ENCODE results near the gene VCAM1. TPM values are rescaled to one million over a fixed set of nuclear protein-coding genes. Genes with fewer than 3 reads are reported as not detected.

Gene VCAM1
- polyA plus RNA-seq, 2 donors, result 0.47 to 0.68 TPM

GRCh38 chr1:100746542-100746932 lies 27.0 kb downstream of the VCAM1 start:
- Histone ChIP-seq H3K27me3 (ENCODE audit: control insufficient read depth in 1 of 2, insufficient read depth in 2 of 2, low read length in 2 of 2) (no peaks in the 10 kb centered on the region), H3K27ac (ENCODE audit: low read depth in 2 of 2, low read length in 1 of 2) (no peak overlapping the region), H3K36me3 (ENCODE audit: control insufficient read depth in 2 of 2, insufficient read depth in 2 of 2, low read length in 1 of 2) (no peaks in the 10 kb centered on the region), H3K4me3 (ENCODE audit: low read depth in 1 of 2, low read length in 2 of 2) (no peak overlapping the region), H3K4me1 (ENCODE audit: control insufficient read depth in 2 of 2, insufficient read depth in 2 of 2, low read length in 1 of 2) (no peaks in the 10 kb centered on the region), H3K9me3 (ENCODE audit: control insufficient read depth in 2 of 2, insufficient read depth in 1 of 2, low read depth in 1 of 2, low read length in 1 of 2) (no peaks in the 10 kb centered on the region)
- 70 to 75% methylated on average over 3 of the region's 3 CpGs for WGBS, 2 donors

- 96 to 97% methylated on average over 2 of the region's 2 CpGs for whole genome bisulfite sequencing, 2 donors
- H3K27ac ChIP-seq (ENCODE audit: low read depth in 2 of 2, low read length in 1 of 2), result no peak overlapping the region
- no peaks in the 10 kb centered on the region for H3K9me3 ChIP-seq (ENCODE audit: control insufficient read depth in 2 of 2, insufficient read depth in 1 of 2, low read depth in 1 of 2, low read length in 1 of 2)
- no peaks in the 10 kb centered on the region for H3K27me3 ChIP-seq (ENCODE audit: control insufficient read depth in 1 of 2, insufficient read depth in 2 of 2, low read length in 2 of 2)
- no peak overlapping the region for H3K4me3 ChIP-seq (ENCODE audit: low read depth in 1 of 2, low read length in 2 of 2)
- no peaks in the 10 kb centered on the region for H3K36me3 ChIP-seq (ENCODE audit: control insufficient read depth in 2 of 2, insufficient read depth in 2 of 2, low read length in 1 of 2)
- H3K4me1 ChIP-seq (ENCODE audit: control insufficient read depth in 2 of 2, insufficient read depth in 2 of 2, low read length in 1 of 2), result no peaks in the 10 kb centered on the region
Observed at GRCh38 chr1:100747771-100748170, 28.2 kb downstream of the VCAM1 start.

GRCh38 chr1:100750005-100750885 lies 30.7 kb downstream of the VCAM1 start:
- no peaks in the 10 kb centered on the region for H3K36me3 ChIP-seq (ENCODE audit: control insufficient read depth in 2 of 2, insufficient read depth in 2 of 2, low read length in 1 of 2)
- no peaks in the 10 kb centered on the region for H3K27me3 ChIP-seq (ENCODE audit: control insufficient read depth in 1 of 2, insufficient read depth in 2 of 2, low read length in 2 of 2)
- no peak overlapping the region for H3K4me3 ChIP-seq (ENCODE audit: low read depth in 1 of 2, low read length in 2 of 2)
- H3K27ac ChIP-seq (ENCODE audit: low read depth in 2 of 2, low read length in 1 of 2), result no peak overlapping the region
- no peaks in the 10 kb centered on the region for H3K9me3 ChIP-seq (ENCODE audit: control insufficient read depth in 2 of 2, insufficient read depth in 1 of 2, low read depth in 1 of 2, low read length in 1 of 2)
- H3K4me1 ChIP-seq (ENCODE audit: control insufficient read depth in 2 of 2, insufficient read depth in 2 of 2, low read length in 1 of 2), result no peaks in the 10 kb centered on the region
- 82 to 89% methylated on average over 9 of the region's 9 CpGs for WGBS, 2 donors

GRCh38 chr1:100752791-100753190 lies 33.2 kb downstream of the VCAM1 start:
- H3K9me3 ChIP-seq (ENCODE audit: control insufficient read depth in 2 of 2, insufficient read depth in 1 of 2, low read depth in 1 of 2, low read length in 1 of 2), result no peaks in the 10 kb centered on the region
- H3K27me3 ChIP-seq (ENCODE audit: control insufficient read depth in 1 of 2, insufficient read depth in 2 of 2, low read length in 2 of 2), result no peaks in the 10 kb centered on the region
- no peak overlapping the region for H3K4me3 ChIP-seq (ENCODE audit: low read depth in 1 of 2, low read length in 2 of 2)
- H3K4me1 ChIP-seq (ENCODE audit: control insufficient read depth in 2 of 2, insufficient read depth in 2 of 2, low read length in 1 of 2), result no peaks in the 10 kb centered on the region
- no peak overlapping the region for H3K27ac ChIP-seq (ENCODE audit: low read depth in 2 of 2, low read length in 1 of 2)
- WGBS, 2 donors, result 87 to 90% methylated on average over 5 of the region's 5 CpGs
- H3K36me3 ChIP-seq (ENCODE audit: control insufficient read depth in 2 of 2, insufficient read depth in 2 of 2, low read length in 1 of 2), result no peaks in the 10 kb centered on the region

- Histone ChIP-seq H3K9me3 (ENCODE audit: control insufficient read depth in 2 of 2, insufficient read depth in 1 of 2, low read depth in 1 of 2, low read length in 1 of 2) (no peaks in the 10 kb centered on the region), H3K4me3 (ENCODE audit: low read depth in 1 of 2, low read length in 2 of 2) (no peak overlapping the region)
- WGBS, 2 donors, result 87 to 90% methylated on average over 4 of the region's 4 CpGs
Observed at GRCh38 chr1:100757946-100758345, 38.4 kb downstream of the VCAM1 start.

GRCh38 chr1:100759188-100759587 lies 39.6 kb downstream of the VCAM1 start:
- Histone ChIP-seq H3K27me3 (ENCODE audit: control insufficient read depth in 1 of 2, insufficient read depth in 2 of 2, low read length in 2 of 2) (no peaks in the 10 kb centered on the region), H3K9me3 (ENCODE audit: control insufficient read depth in 2 of 2, insufficient read depth in 1 of 2, low read depth in 1 of 2, low read length in 1 of 2) (no peaks in the 10 kb centered on the region), H3K4me1 (ENCODE audit: control insufficient read depth in 2 of 2, insufficient read depth in 2 of 2, low read length in 1 of 2) (no peaks in the 10 kb centered on the region), H3K36me3 (ENCODE audit: control insufficient read depth in 2 of 2, insufficient read depth in 2 of 2, low read length in 1 of 2) (no peaks in the 10 kb centered on the region), H3K27ac (ENCODE audit: low read depth in 2 of 2, low read length in 1 of 2) (no peak overlapping the region), H3K4me3 (ENCODE audit: low read depth in 1 of 2, low read length in 2 of 2) (no peak overlapping the region)
- WGBS, 2 donors, result 83 to 84% methylated on average over 3 of the region's 3 CpGs

More at GRCh38 chr1:100757946-100758345, 38.4 kb downstream of the VCAM1 start:
- Histone ChIP-seq H3K36me3 (ENCODE audit: control insufficient read depth in 2 of 2, insufficient read depth in 2 of 2, low read length in 1 of 2) (no peaks in the 10 kb centered on the region), H3K4me1 (ENCODE audit: control insufficient read depth in 2 of 2, insufficient read depth in 2 of 2, low read length in 1 of 2) (no peaks in the 10 kb centered on the region), H3K27me3 (ENCODE audit: control insufficient read depth in 1 of 2, insufficient read depth in 2 of 2, low read length in 2 of 2) (no peaks in the 10 kb centered on the region), H3K27ac (ENCODE audit: low read depth in 2 of 2, low read length in 1 of 2) (no peak overlapping the region)

- no peaks in the 10 kb centered on the region for H3K27me3 ChIP-seq (ENCODE audit: control insufficient read depth in 1 of 2, insufficient read depth in 2 of 2, low read length in 2 of 2)
- H3K4me3 ChIP-seq (ENCODE audit: low read depth in 1 of 2, low read length in 2 of 2), result no peak overlapping the region
- H3K9me3 ChIP-seq (ENCODE audit: control insufficient read depth in 2 of 2, insufficient read depth in 1 of 2, low read depth in 1 of 2, low read length in 1 of 2), result no peaks in the 10 kb centered on the region
- H3K27ac ChIP-seq (ENCODE audit: low read depth in 2 of 2, low read length in 1 of 2), result no peak overlapping the region
- no peaks in the 10 kb centered on the region for H3K36me3 ChIP-seq (ENCODE audit: control insufficient read depth in 2 of 2, insufficient read depth in 2 of 2, low read length in 1 of 2)
- H3K4me1 ChIP-seq (ENCODE audit: control insufficient read depth in 2 of 2, insufficient read depth in 2 of 2, low read length in 1 of 2), result no peaks in the 10 kb centered on the region
Observed at GRCh38 chr1:100760511-100760910, 41.0 kb downstream of the VCAM1 start.

GRCh38 chr1:100762461-100762860 lies 42.9 kb downstream of the VCAM1 start:
- WGBS, 2 donors, result 52 to 73% methylated on average over 2 of the region's 2 CpGs

GRCh38 chr1:100767176-100767890 lies 47.8 kb downstream of the VCAM1 start:
- Histone ChIP-seq H3K4me1 (ENCODE audit: control insufficient read depth in 2 of 2, insufficient read depth in 2 of 2, low read length in 1 of 2) (no peaks in the 10 kb centered on the region), H3K27me3 (ENCODE audit: control insufficient read depth in 1 of 2, insufficient read depth in 2 of 2, low read length in 2 of 2) (no peaks in the 10 kb centered on the region), H3K27ac (ENCODE audit: low read depth in 2 of 2, low read length in 1 of 2) (no peak overlapping the region), H3K9me3 (ENCODE audit: control insufficient read depth in 2 of 2, insufficient read depth in 1 of 2, low read depth in 1 of 2, low read length in 1 of 2) (no peaks in the 10 kb centered on the region), H3K4me3 (ENCODE audit: low read depth in 1 of 2, low read length in 2 of 2) (no peak overlapping the region), H3K36me3 (ENCODE audit: control insufficient read depth in 2 of 2, insufficient read depth in 2 of 2, low read length in 1 of 2) (no peaks in the 10 kb centered on the region)

More at GRCh38 chr1:100762461-100762860, 42.9 kb downstream of the VCAM1 start:
- Histone ChIP-seq H3K27ac (ENCODE audit: low read depth in 2 of 2, low read length in 1 of 2) (no peak overlapping the region), H3K36me3 (ENCODE audit: control insufficient read depth in 2 of 2, insufficient read depth in 2 of 2, low read length in 1 of 2) (no peaks in the 10 kb centered on the region), H3K4me3 (ENCODE audit: low read depth in 1 of 2, low read length in 2 of 2) (no peak overlapping the region), H3K4me1 (ENCODE audit: control insufficient read depth in 2 of 2, insufficient read depth in 2 of 2, low read length in 1 of 2) (no peaks in the 10 kb centered on the region), H3K9me3 (ENCODE audit: control insufficient read depth in 2 of 2, insufficient read depth in 1 of 2, low read depth in 1 of 2, low read length in 1 of 2) (no peaks in the 10 kb centered on the region), H3K27me3 (ENCODE audit: control insufficient read depth in 1 of 2, insufficient read depth in 2 of 2, low read length in 2 of 2) (no peaks in the 10 kb centered on the region)

Measured in esophagus (tissue), 2 donors.